Esophagus (tissue), 2 donors: ENCODE data around the gene CX3CL1. TPM values are rescaled to one million over a fixed set of nuclear protein-coding genes. Genes with fewer than 3 reads are reported as not detected.

Experiments used
- H3K27ac ChIP-seq, 2 donors: one replicate each; pipeline ENCODE4 v1.5.1; 2013; ENCODE audit warnings: low read depth in 2 of 2, mild to moderate bottlenecking in 2 of 2, inconsistent platforms in 1 of 2, low read length in 1 of 2, moderate library complexity in 1 of 2
- H3K27me3 ChIP-seq, 2 donors: one replicate each; pipeline ENCODE4 v1.6.1; 2013; ENCODE audit warnings: low read length in 2 of 2, control low read depth in 1 of 2, mild to moderate bottlenecking in 1 of 2; ENCODE audit not compliant: insufficient read depth in 2 of 2, control insufficient read depth in 1 of 2
- H3K36me3 ChIP-seq, 2 donors: one replicate each; pipeline ENCODE4 v1.6.1; 2013; ENCODE audit warnings: low read length in 1 of 2; ENCODE audit not compliant: control insufficient read depth in 2 of 2, insufficient read depth in 2 of 2
- H3K4me1 ChIP-seq, 2 donors: one replicate each; pipeline ENCODE4 v1.6.1; 2013; ENCODE audit warnings: low read length in 1 of 2; ENCODE audit not compliant: control insufficient read depth in 2 of 2, insufficient read depth in 2 of 2
- H3K4me3 ChIP-seq, 2 donors: one replicate each; pipeline ENCODE4 v1.5.1; 2013; ENCODE audit warnings: low read length in 2 of 2, mild to moderate bottlenecking in 2 of 2, low read depth in 1 of 2, moderate library complexity in 1 of 2
- H3K9me3 ChIP-seq, 2 donors: one replicate each; pipeline ENCODE4 v1.6.1; 2013; ENCODE audit warnings: mild to moderate bottlenecking in 2 of 2, low read depth in 1 of 2, low read length in 1 of 2, moderate library complexity in 1 of 2; ENCODE audit not compliant: control insufficient read depth in 2 of 2, insufficient read depth in 1 of 2
- WGBS, 2 donors: extraction: QIAGEN DNeasy Blood & Tissue Kit; methylation state at CpG; one replicate each; pipeline ENCODE4 v1.1.7; 2013; 5-methylcytosine and 5-hydroxymethylcytosine counted together
- polyA plus RNA-seq, 2 donors: library from polyadenylated mRNA; stranded (reverse); fragments of 200-250 nt; gene quantifications; one replicate each; pipeline ENCODE4 v1.2.3, GENCODE V29; 2013
- donor health status: healthy with polysubstance abuse.
- donor health status: Bipolar disorder and iron deficiency.

The CX3CL1 gene
- 1 to 10 TPM; 5.0 to 5.9 TPM for polyA plus RNA-seq

- no peaks in the 10 kb centered on the region for H3K36me3 ChIP-seq
- 16 to 22% methylated on average over 22 to 23 of the region's 23 CpGs for WGBS, 2 donors
- no peaks in the 10 kb centered on the region for H3K27me3 ChIP-seq
- H3K4me1 ChIP-seq: peaks cover 4 to 14% of the 10 kb centered on the region in 2 donors
- H3K4me3 ChIP-seq: peak within 1 kb of the TSS; percentile 39 to 57
- H3K27ac ChIP-seq: peak within 1 kb of the TSS; percentile 77 to 79
- no peaks in the 10 kb centered on the region for H3K9me3 ChIP-seq
These were observed at the start of gene CX3CL1 for GRCh38 chr16:57372372-57373116. Gene CX3CL1 (plus strand): TSS chr16:57372490. CDS start chr16:57372569, 79 bp downstream.

GRCh38 chr16:57324749-57325148 lies 47.5 kb upstream of the CX3CL1 start:
- Histone ChIP-seq H3K9me3 (no peaks in the 10 kb centered on the region), H3K4me1 (no peaks in the 10 kb centered on the region), H3K27ac (no peak overlapping the region), H3K27me3 (no peaks in the 10 kb centered on the region), H3K4me3 (no peak overlapping the region), H3K36me3 (no peaks in the 10 kb centered on the region)
- 66 to 71% methylated on average over 2 of the region's 2 CpGs for WGBS, 2 donors

GRCh38 chr16:57325458-57325857 lies 46.8 kb upstream of the CX3CL1 start:
- no peak overlapping the region for H3K4me3 ChIP-seq
- H3K36me3 ChIP-seq: no peaks in the 10 kb centered on the region
- no peaks in the 10 kb centered on the region for H3K27me3 ChIP-seq
- H3K9me3 ChIP-seq: no peaks in the 10 kb centered on the region
- no peak overlapping the region for H3K27ac ChIP-seq
- 65 to 68% methylated on average over 1 of the region's 1 CpG for WGBS, 2 donors
- H3K4me1 ChIP-seq: no peaks in the 10 kb centered on the region

GRCh38 chr16:57329718-57330327 lies 42.5 kb upstream of the CX3CL1 start:
- no peak overlapping the region for H3K27ac ChIP-seq
- no peaks in the 10 kb centered on the region for H3K36me3 ChIP-seq

GRCh38 chr16:57331355-57331754 lies 40.9 kb upstream of the CX3CL1 start:
- whole genome bisulfite sequencing, 2 donors: 84 to 85% methylated on average over 3 of the region's 3 CpGs
- no peaks in the 10 kb centered on the region for H3K4me1 ChIP-seq
- no peaks in the 10 kb centered on the region for H3K36me3 ChIP-seq
- H3K9me3 ChIP-seq: no peaks in the 10 kb centered on the region
- H3K27ac ChIP-seq: no peak overlapping the region
- no peak overlapping the region for H3K4me3 ChIP-seq
- no peaks in the 10 kb centered on the region for H3K27me3 ChIP-seq

More at GRCh38 chr16:57329718-57330327, 42.5 kb upstream of the CX3CL1 start:
- H3K9me3 ChIP-seq: no peaks in the 10 kb centered on the region
- no peaks in the 10 kb centered on the region for H3K27me3 ChIP-seq
- WGBS, 2 donors: 73 to 81% methylated on average over 8 of the region's 8 CpGs
- H3K4me3 ChIP-seq: no peak overlapping the region
- no peaks in the 10 kb centered on the region for H3K4me1 ChIP-seq

- WGBS, 2 donors: 86 to 95% methylated on average over 1 of the region's 1 CpG
- H3K4me3 ChIP-seq: no peak overlapping the region
- no peaks in the 10 kb centered on the region for H3K4me1 ChIP-seq
- H3K27ac ChIP-seq: no peak overlapping the region
- no peaks in the 10 kb centered on the region for H3K27me3 ChIP-seq
- H3K36me3 ChIP-seq: no peaks in the 10 kb centered on the region
- no peaks in the 10 kb centered on the region for H3K9me3 ChIP-seq
These were observed 38.9 kb upstream of the CX3CL1 start for GRCh38 chr16:57333402-57333801.

- Histone ChIP-seq H3K36me3 (no peaks in the 10 kb centered on the region), H3K27ac (no peak overlapping the region), H3K4me3 (no peak overlapping the region), H3K4me1 (no peaks in the 10 kb centered on the region), H3K9me3 (no peaks in the 10 kb centered on the region), H3K27me3 (no peaks in the 10 kb centered on the region)
- 88 to 90% methylated on average over 4 of the region's 4 CpGs for WGBS, 2 donors
These were observed 36.9 kb upstream of the CX3CL1 start for GRCh38 chr16:57335366-57335765.

GRCh38 chr16:57341062-57341440 lies 31.2 kb upstream of the CX3CL1 start:
- Histone ChIP-seq H3K27ac (peak overlapping the region in 1 of 2 donors; percentile 30), H3K27me3 (no peaks in the 10 kb centered on the region), H3K9me3 (no peaks in the 10 kb centered on the region), H3K4me1 (peaks cover 6 to 8% of the 10 kb centered on the region in 2 donors), H3K36me3 (no peaks in the 10 kb centered on the region), H3K4me3 (no peak overlapping the region)
- 78 to 82% methylated on average over 6 of the region's 6 CpGs for WGBS, 2 donors

GRCh38 chr16:57341441-57342303 lies 30.6 kb upstream of the CX3CL1 start:
- no peaks in the 10 kb centered on the region for H3K36me3 ChIP-seq
- no peaks in the 10 kb centered on the region for H3K27me3 ChIP-seq
- H3K9me3 ChIP-seq: no peaks in the 10 kb centered on the region
- H3K4me3 ChIP-seq: no peak overlapping the region
- WGBS, 2 donors: 37 to 55% methylated on average over 8 of the region's 8 CpGs
- peaks cover 6 to 8% of the 10 kb centered on the region in 2 donors for H3K4me1 ChIP-seq
- H3K27ac ChIP-seq: peak overlapping the region in 1 of 2 donors; percentile 30
